AG09309 (cell line): Measurements from ENCODE around the gene AKAP8L.

Experiments
- DNase-seq: peaks from one replicate; pipeline ENCODE4 v3.0.0-alpha.2; 2010; ENCODE audit warnings: low read depth
- H3K4me3 ChIP-seq: 2 replicates; pipeline ENCODE4 v1.5.1; 2011; ENCODE audit warnings: mild to moderate bottlenecking, low read depth, low read length, moderate library complexity; ENCODE audit not compliant: control insufficient read depth
- TF ChIP-seq, protein P1 (sequence below): IDR thresholded peaks from 2 replicates; pipeline ENCODE4 v1.5.1; 2011; ENCODE audit warnings: mild to moderate bottlenecking, low read depth, low read length, inconsistent platforms; ENCODE audit not compliant: insufficient read depth, control insufficient read depth; ENCODE audit errors: missing control alignments

The AKAP8L gene

DNA sequence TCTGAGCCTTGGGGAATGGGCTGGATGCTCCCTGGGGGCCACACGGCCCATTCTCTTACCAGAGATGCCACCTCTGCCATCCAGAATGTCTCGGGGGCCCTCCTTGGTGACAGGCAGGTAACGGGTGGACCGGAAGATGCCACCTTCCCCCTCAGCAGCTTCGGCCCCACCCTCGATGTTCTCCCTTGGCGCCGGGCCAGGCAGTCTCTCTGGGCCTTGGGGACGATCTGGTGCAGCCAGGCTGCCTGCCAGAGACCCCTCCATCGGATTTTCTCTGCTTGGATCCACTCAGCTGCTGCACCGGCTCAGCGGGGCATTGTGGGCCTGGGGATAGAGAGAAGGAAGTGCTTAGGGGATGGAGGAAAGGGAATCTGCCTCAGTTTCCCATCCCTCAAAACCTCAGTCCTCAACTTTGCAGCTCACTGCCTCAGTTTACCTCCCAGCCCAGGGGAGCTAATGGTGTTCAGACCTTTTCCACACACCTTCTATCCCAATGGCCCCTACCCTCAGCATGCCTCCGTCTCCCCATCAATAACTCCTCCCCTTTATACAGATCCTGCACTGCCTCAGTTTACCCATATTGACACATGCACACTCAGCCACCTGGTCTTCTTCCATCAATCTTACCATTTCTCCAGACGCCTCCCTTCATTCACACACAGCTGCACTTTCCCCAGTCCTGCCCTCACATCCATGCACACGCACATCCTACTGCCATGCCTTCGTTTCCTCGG, 29.4 kb upstream of the AKAP8L start:
- no peak for DNase-seq
- H3K4me3 ChIP-seq = no peak overlapping the region
- TF ChIP-seq, protein P1, sequence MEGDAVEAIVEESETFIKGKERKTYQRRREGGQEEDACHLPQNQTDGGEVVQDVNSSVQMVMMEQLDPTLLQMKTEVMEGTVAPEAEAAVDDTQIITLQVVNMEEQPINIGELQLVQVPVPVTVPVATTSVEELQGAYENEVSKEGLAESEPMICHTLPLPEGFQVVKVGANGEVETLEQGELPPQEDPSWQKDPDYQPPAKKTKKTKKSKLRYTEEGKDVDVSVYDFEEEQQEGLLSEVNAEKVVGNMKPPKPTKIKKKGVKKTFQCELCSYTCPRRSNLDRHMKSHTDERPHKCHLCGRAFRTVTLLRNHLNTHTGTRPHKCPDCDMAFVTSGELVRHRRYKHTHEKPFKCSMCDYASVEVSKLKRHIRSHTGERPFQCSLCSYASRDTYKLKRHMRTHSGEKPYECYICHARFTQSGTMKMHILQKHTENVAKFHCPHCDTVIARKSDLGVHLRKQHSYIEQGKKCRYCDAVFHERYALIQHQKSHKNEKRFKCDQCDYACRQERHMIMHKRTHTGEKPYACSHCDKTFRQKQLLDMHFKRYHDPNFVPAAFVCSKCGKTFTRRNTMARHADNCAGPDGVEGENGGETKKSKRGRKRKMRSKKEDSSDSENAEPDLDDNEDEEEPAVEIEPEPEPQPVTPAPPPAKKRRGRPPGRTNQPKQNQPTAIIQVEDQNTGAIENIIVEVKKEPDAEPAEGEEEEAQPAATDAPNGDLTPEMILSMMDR = no peak

DNA sequence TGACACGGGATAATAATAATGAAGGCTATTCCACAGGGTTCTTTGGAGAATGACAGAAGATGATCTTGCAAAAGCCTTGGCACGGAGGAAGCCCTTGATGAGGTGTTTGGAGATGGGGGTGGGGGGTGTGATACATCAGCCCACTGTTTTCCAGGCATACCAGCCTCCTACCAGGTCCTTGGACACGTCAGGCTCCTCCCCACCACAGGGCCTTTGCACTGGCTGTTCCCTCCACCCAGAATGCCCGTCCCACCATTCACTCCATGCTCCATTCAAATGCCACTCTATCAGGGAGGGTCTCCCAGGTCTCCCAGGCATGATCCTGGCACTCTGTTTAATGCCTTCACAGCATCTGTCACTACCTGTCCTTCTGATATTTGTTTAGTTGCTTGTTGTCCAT, 28.3 kb upstream of the AKAP8L start:
- TF ChIP-seq, protein P1 = no peak
- DNase-seq = no peak
- H3K4me3 ChIP-seq = no peak overlapping the region

DNA sequence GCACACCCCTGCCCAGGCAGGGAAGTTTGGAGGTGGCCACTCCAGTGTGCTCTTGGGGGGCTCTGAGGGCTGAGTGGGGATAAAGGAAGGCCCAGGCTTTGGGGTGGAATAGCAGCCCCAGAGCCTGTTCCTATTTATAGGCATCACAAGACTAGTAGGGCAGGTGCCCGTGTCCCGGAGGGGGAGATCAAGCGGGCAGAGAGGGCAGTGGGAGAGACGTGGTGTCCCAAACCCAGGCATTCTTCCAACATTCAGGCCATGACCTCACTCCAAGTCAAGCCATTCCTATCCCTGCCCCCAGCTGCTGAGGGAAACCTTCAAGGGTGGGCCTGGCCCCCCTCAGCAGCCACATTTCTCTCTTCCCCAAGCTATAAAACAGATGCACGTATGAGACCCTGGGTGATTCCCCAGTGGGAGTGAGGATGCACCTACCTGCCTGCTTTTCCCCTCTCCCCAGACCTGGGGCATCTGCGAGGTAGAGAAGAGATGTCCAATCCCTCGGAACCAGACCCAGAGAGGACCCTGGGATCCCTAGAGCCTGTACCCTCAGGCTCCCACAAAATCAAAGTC, 27.1 kb upstream of the AKAP8L start:
- H3K4me3 ChIP-seq = no peak overlapping the region
- TF ChIP-seq, protein P1 = no peak
- no peak for DNase-seq

DNA sequence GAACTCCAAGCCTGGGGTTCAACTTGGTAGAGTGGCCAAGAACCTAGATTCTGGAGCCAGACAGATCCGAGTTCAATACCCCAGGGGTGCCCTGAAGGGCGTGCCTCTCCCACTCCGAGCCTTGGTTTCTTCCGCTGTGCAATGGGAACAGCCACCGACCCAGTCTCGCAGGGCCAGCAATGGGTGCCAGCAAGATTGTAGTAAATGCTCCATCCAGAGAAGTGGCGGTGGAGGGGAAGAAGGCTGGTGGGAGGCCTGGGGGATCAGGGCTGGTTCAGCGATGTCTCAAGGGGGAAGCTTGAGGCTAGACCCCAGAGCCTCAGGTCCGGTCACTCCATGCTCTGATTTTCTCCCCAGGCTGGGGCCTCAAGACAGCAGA, 26.4 kb upstream of the AKAP8L start:
- TF ChIP-seq, protein P1 = no peak
- DNase-seq = no peak
- no peak overlapping the region for H3K4me3 ChIP-seq

DNA sequence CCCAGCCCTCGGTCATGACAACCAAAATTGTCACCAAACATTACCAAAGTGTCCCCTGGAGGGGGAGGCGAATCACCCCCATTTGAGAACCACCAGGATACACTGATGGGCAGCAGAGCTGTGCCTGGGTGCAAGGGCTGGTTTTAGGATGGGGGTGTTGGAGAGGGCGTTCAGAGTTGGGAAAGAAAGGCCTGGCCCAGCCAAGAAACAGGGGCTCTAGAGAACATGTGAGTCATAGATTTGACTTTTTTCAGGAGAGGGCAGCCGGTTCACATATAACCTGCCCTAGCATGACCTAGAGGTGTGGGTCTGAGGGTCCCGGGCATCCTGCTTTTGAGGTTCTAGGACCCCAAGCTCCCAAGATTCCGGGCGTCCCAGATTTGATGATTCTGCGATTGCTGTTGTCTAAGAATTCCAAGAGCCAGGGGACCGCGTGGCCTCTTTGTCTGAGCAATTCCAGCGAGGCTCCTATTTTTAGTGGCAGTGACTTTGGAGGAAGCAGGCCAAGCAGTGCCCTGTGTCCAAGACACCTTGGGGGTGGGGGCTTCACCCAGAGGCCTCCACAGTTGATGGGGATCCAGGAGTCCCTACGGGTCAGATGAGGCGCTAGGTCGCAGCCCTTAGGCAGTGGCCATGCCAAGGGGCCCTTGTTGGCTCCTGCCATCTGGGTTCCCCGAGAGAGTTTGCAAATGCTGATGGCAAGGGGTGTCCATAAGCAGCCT, 25.9 kb upstream of the AKAP8L start:
- H3K4me3 ChIP-seq = no peak overlapping the region

DNA sequence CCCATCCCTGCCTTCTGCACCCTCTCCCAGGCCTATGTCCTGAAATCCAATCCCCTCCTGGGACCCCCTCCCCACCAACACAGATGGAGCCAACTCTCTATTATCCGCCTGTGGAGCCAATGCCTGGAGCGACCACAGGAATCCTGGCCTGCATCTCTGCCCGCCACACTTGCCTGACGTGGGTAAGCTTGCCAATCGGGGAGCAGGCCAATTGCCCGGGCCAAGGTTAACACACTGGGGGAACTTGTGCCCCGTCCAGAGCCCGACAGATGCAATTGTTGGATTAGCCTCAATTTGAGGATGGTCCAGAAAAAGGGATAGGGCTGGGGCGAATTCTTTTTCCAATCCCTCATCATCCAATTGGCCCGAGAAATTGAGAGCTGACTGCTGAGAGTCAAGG, 25.1 kb upstream of the AKAP8L start:
- no peak for DNase-seq
- TF ChIP-seq, protein P1 = no peak
- H3K4me3 ChIP-seq = no peak overlapping the region

More for the DNA sequence above, 25.9 kb upstream of the AKAP8L start:
- no peak for DNase-seq
- TF ChIP-seq, protein P1 = no peak
